WERI-Rb-1 (cell line): ENCODE measurements around the gene TOPBP1.

Experiments used
- DNase-seq: peaks from one replicate; pipeline ENCODE4 v3.0.0-alpha.2; 2020
- H3K27ac ChIP-seq: fragments of 250-450 bp; sonication (Bioruptor Pico); 2 replicates; pipeline ENCODE4 v1.5.1; 2020; ENCODE audit warnings: mild to moderate bottlenecking, moderate library complexity
- H3K27me3 ChIP-seq: fragments of 250-450 bp; sonication (Bioruptor Pico); 2 replicates; pipeline ENCODE4 v1.5.1; 2021; ENCODE audit warnings: mild to moderate bottlenecking, low read depth, moderate library complexity; ENCODE audit not compliant: insufficient read depth, severe bottlenecking
- H3K36me3 ChIP-seq: fragments of 250-450 bp; sonication (Bioruptor Pico); 2 replicates; pipeline ENCODE4 v1.5.1; 2020; ENCODE audit warnings: mild to moderate bottlenecking, moderate library complexity
- H3K4me3 ChIP-seq: 2 replicates; pipeline ENCODE4 v1.5.1; 2011; ENCODE audit warnings: low read depth, mild to moderate bottlenecking, control low read depth, low read length
- H3K9me3 ChIP-seq: fragments of 250-450 bp; sonication (Bioruptor Pico); 2 replicates; pipeline ENCODE4 v1.5.1; 2021; ENCODE audit warnings: mild to moderate bottlenecking, moderate library complexity; ENCODE audit not compliant: severe bottlenecking
- CTCF ChIP-seq: IDR thresholded peaks from 2 replicates; pipeline ENCODE4 v1.5.1; 2011; ENCODE audit warnings: low read depth, mild to moderate bottlenecking, control low read depth, inconsistent platforms, low read length

Gene TOPBP1

GRCh38 chr3:133701435-133702358 lies 40.0 kb upstream of the TOPBP1 start:
- H3K9me3 ChIP-seq = no peaks in the 10 kb centered on the region
- no peak overlapping the region for H3K4me3 ChIP-seq
- H3K36me3 ChIP-seq = no peaks in the 10 kb centered on the region
- H3K27ac ChIP-seq = no peak overlapping the region
- TF ChIP-seq CTCF = no peak
- H3K27me3 ChIP-seq = no peaks in the 10 kb centered on the region
- DNase-seq = no peak

- no peak for DNase-seq
- H3K4me3 ChIP-seq = no peak overlapping the region
- H3K27ac ChIP-seq = no peak overlapping the region
- H3K9me3 ChIP-seq = no peaks in the 10 kb centered on the region
- no peaks in the 10 kb centered on the region for H3K27me3 ChIP-seq
- no peaks in the 10 kb centered on the region for H3K36me3 ChIP-seq
- no peak for TF ChIP-seq CTCF
These were observed 38.6 kb upstream of the TOPBP1 start for GRCh38 chr3:133700351-133700750.

GRCh38 chr3:133699903-133700302 lies 38.2 kb upstream of the TOPBP1 start:
- Histone ChIP-seq H3K27ac (no peak overlapping the region), H3K4me3 (no peak overlapping the region), H3K9me3 (no peaks in the 10 kb centered on the region), H3K36me3 (no peaks in the 10 kb centered on the region), H3K27me3 (no peaks in the 10 kb centered on the region)
- no peak for TF ChIP-seq CTCF
- no peak for DNase-seq

GRCh38 chr3:133699467-133699866 lies 37.7 kb upstream of the TOPBP1 start:
- H3K4me3 ChIP-seq = no peak overlapping the region
- no peak for DNase-seq

GRCh38 chr3:133697960-133698359 lies 36.2 kb upstream of the TOPBP1 start:
- H3K27ac ChIP-seq = no peak overlapping the region
- H3K9me3 ChIP-seq = no peaks in the 10 kb centered on the region
- H3K4me3 ChIP-seq = no peak overlapping the region
- no peaks in the 10 kb centered on the region for H3K27me3 ChIP-seq
- H3K36me3 ChIP-seq = no peaks in the 10 kb centered on the region
- no peak for DNase-seq
- TF ChIP-seq CTCF = no peak

More at GRCh38 chr3:133699467-133699866, 37.7 kb upstream of the TOPBP1 start:
- Histone ChIP-seq H3K27me3 (no peaks in the 10 kb centered on the region), H3K27ac (no peak overlapping the region), H3K36me3 (no peaks in the 10 kb centered on the region), H3K9me3 (no peaks in the 10 kb centered on the region)
- TF ChIP-seq CTCF = no peak
